ENCODE data around the gene HMG20A.

HMG20A gene

DNA sequence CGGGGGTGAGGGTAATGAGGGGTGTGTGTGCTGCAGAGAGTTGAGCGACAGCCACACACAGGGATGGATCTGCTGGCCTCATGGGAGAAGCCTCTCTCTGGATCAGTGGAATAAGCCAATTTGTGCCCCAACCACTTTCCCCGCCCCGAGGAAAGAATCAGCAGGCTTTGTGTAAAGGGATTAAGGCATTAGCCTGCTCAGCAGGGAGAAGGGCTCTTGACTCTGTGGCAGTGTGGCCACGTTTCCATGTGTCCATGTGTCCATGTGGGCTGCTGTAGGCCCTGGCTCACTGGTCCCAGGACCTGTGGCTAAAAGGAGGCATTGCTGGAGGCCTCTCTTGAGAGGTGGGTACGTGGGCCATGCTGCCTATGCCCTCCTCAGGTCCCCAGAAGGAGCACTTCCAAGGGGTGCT is 104.7 kb downstream of the HMG20A start:
- DNase-seq = peak; percentile 97 to 98

DNA sequence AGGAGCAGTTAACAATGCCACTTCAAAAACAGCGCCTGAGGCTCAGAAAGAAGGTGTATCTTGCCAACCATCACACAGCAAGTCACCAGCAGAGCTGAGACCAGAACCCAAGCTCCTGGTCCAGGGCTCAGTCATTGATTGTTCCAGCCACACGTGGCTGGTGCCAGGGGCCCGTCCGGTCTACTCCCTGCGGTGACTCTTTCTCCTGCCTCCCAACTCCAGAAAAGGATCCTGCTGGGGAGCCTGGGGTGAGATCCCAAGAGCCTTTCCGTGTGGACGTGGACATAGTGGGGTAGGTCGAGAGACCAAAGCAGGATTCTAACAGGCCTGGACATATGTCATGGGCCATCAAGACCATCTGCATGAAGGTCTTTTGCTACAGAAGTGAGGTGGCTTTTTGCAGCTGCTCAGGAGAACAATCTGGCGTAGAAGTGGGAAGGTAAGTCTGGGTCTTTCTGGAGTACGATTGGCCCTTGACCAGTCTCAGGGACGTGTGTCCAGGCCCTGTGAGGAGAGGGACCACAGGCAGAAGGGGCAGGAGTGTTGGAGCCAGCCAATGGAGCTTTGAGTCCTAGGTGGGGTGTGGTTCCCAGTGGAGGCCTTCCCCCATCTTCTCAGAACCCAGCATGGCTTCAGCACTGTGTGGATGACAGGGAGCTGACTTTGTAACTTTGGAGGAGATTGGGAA is 105.4 kb downstream of the HMG20A start:
- DNase-seq = no peak

DNA sequence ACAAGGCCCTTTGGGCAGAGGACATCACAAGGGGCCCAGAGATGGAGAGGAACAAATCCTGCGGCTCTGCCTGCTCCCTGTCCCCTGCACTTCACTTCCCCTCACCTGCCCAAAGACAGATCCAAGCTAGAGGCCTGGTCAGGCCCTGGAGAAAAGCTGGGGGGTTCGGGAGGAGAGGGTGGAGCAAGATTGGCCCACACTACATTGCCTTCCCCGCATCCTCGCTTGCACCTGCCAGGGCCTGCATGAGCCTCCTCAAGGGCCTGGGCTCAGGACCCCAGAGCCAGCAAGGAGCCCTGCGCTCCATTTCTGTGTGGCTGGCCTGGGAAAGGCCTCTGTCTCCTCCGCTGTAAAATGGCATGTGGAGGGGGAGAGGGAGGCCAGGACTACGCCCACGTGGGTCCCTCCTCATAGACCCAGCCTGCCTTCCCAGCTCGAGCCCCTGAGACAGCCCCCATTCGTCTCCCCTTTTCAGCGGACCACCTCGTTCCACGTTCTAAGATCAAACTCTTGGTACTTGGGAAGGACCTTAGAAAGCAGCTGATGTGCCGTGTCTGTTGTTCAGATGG is 106.0 kb downstream of the HMG20A start:
- DNase-seq = no peak

- DNase-seq = peak in 1 of 2 experiments; percentile 51
Measured at GRCh38 chr15:77527164-77527778, 106.6 kb downstream of the HMG20A start.

DNA sequence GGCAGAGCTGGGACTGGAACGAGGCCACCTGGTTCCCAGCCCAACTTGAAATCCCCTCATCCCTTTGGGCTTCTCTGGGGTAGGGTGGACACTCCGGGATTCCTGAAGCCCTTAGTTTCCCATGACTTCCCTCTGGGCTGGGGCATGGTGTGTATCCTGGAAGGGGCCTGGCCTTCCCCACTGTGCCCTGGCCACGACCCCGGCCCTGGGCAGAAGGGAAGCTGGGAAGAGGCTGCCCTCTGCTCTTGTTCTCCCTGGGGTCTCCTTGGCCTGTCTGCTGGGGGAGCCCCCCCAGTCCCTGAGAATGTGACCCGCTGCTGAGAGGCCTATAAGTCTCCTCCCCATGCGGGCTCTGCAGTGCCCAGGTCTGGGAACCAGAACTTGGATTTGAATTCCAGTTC is 107.1 kb downstream of the HMG20A start:
- DNase-seq = peak in 1 of 2 experiments; percentile 11

DNA sequence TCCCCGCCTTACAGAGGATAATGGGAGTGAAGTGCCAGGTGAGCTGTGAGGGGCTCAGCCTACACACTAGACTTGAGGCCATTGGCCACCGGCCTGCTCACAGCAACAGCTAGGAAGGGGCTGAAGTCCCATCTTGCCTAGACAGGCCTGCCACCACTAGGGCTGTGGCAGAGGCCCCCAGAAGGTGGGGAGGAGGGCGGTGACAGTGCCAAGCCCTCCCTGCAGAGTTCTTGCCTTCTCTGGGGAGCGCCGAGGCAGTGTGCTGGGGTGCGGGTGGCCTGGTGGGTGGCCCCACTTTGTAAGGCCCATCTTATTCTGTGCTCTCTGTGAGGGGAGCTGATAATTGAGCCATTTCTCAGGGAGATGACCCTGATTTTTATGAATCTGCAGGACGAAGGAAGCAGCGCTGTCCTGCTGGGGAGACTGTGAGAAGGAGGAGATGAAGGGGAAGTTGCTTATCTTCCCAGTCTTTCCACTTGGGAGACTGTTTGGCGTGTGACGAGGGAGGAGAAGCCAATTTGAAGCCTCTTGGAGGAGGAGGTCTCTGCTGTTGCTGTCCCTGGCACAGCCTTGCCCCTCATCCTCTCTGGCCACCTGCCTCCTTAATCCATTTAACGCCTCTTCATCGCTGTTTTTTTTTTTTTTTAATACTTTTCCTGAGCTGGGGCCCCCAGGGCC is 107.7 kb downstream of the HMG20A start:
- DNase-seq = peak; percentile 94 to 95

DNA sequence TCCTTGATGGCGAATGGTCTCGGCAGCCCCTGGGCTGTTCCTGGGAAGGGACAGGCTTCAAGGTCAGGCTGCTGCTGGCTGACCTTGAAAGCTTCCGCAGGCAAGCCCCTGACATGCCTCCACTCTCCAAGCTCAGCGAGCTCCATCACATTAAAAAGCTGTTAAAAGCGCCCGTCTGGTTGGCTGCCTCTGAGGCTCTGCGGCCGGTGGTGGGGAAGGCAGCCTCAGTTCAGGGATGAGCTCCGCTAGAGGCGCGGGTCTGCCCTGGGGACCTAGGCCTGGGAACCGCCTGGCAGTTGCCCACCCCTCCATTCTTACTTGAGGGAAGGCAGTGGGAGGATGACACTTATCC is 108.3 kb downstream of the HMG20A start:
- no peak for DNase-seq

GRCh38 chr15:77529394-77530159 is 108.9 kb downstream of the HMG20A start:
- no peak for DNase-seq

DNA sequence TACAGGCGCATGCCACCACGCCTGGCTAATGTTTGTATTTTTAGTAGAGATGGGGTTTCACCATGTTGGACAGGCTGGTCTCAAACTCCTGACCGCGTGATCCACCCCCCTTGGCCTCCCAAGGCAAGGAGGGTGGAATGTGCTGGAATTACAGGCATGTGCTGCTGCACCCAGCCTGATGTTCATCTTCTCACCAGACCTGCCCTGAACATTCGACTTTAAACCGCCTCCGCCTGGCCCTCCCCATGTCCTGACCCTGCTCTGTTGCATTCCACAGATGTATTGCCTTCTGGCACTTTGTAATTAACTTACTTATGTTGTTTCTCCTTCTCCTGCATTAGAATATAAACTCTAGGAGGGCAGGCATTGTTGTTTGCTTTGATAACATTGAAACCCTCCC is 109.9 kb downstream of the HMG20A start:
- DNase-seq = no peak

DNA sequence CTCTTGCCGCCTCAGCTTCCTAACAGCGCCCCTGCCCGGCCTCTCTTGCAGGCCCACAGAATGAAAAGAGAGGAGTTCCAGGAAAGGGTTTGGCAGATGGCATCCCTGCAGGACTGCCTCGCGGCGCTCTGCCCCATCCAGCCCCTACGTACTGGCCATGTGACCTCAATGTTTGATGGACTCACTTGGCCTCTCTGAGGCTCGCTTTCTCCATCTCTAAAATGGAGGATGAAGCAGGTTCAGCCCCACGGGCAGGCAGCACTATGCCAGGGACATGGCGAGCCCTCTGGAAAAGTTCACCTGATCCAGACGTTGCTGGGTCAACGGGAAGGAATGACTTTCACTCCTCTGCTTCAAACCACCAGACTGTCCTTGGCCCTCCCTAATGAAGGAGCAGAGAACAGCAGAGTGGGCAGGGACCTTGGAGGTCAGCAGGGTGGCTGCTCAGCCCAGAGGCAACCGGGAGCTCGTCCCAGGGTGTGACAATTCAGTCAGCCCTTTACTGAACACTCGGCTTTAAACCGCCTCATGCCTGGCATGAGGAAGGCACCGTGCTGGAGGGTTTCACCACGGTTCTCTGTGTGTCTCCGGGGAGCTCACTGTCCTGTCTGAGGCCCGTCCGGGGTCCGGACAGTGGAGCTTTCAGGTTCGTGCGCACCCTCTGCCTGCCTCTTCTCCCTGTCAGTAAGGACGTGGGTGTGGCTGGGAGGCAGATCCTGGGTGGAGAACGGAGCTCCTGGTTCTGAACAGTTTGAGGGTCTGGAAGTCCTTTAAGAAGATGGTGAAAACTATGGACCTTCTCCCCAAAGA is 110.7 kb downstream of the HMG20A start:
- DNase-seq = no peak

GRCh38 chr15:77532067-77532710 is 111.5 kb downstream of the HMG20A start:
- DNase-seq = no peak

DNA sequence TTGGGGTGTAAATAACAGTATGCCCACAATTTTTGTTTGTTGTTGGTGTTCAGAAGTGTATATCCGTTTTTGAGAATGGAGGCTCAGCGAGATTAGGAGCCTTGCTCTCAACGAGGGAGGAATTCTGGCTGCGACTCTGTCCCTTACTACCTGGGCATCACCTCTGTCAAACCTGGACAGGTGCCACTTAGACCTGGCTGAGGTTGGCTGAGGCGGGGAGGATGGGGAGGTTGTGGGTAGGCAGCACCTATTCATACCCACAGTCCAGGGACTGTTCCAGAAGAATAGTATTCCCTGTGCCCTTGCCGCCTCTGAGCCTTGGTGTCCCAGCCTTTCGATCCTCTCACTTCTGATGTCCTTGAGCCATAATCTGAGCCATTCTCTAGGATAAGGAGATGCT is 112.2 kb downstream of the HMG20A start:
- DNase-seq = no peak

- peak in 1 of 2 experiments; percentile 36 for DNase-seq
Measured at GRCh38 chr15:77533578-77534430, 113.1 kb downstream of the HMG20A start.

All from NCI-H524 (cell line).